ENCODE data around the gene MEIKIN. TPM values are rescaled to one million over a fixed set of nuclear protein-coding genes. Genes with fewer than 3 reads are reported as not detected.

Gene MEIKIN
- total and polyA plus RNA-seq, 2 donors (not counting 3 experiments of a cell fraction or from before 2014, with no cell fraction given), result not detected

- no peak for FAIRE-seq
Observed at GRCh38 chr5:131794586-131794985, 150.9 kb downstream of the MEIKIN start.

DNA sequence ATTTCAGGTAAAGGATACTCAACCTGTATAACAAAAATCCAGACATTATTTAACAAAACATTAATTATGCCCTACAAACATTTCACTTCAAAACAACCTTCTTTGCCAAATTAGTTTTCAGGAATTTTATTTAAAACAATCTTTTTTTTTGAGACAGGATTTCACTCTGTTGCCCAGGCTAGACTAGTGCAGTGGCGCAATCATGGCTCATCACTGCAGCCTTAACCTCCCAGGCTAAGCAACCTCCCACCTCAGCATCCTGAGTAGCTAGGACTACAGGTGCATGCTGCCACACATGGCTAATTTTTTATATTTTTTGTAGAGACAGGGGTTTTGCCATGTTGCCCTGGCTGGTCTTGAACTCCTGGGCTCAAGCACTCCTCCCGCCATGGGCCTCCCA, 152.6 kb downstream of the MEIKIN start:
- DNase-seq (ENCODE audit: low read depth, low spot score) (no peak), FAIRE-seq (no peak)
- ChIA-PET POLR2A (no interaction called here), CTCF (interaction anchor here (1.2 kb wide), 1 partner anchor 370 kb away, joined by 3 read pairs; no protein-coding TSS in a partner anchor)
- Histone ChIP-seq H3K4me2 (ENCODE audit: insufficient read depth, low read length) (no peak overlapping the region), H2AFZ (ENCODE audit: low read depth, low read length) (no peak overlapping the region), H3K36me3 (ENCODE audit: control insufficient read depth in 2 of 2, extremely low read depth in 1 of 2, insufficient read depth in 2 of 2, low read length in 2 of 2) (no peaks in the 10 kb centered on the region), H3K9me1 (replicated peaks; ENCODE audit: control insufficient read depth, extremely low read depth, insufficient read depth, low read length) (peaks cover 2% of the 10 kb centered on the region), H4K20me1 (replicated peaks; ENCODE audit: control insufficient read depth, extremely low read depth, insufficient read depth, low read length) (peaks cover 16% of the 10 kb centered on the region), H3K79me2 (ENCODE audit: control insufficient read depth, insufficient read depth, low read length) (peaks cover 87% of the 10 kb centered on the region), H3K9me3 (replicated peaks; ENCODE audit: control insufficient read depth, insufficient read depth, low read length) (no peaks in the 10 kb centered on the region), H3K27me3 (ENCODE audit: control insufficient read depth in 2 of 2, insufficient read depth in 2 of 2, low read length in 2 of 2) (no peaks in the 10 kb centered on the region), H3K9ac (replicated peaks; ENCODE audit: extremely low read depth, insufficient read depth, low read length) (no peak overlapping the region), H3K4me1 (ENCODE audit: control insufficient read depth, extremely low read depth, insufficient read depth, low read length) (peaks cover 16% of the 10 kb centered on the region), H3K4me3 (replicated peaks in 1 of 3; ENCODE audit: insufficient read depth in 1 of 3, low read depth in 1 of 3, low read length in 3 of 3) (no peak overlapping the region), H3K27ac (ENCODE audit: insufficient read depth, low read depth, low read length) (no peak overlapping the region)
- no peak for TF ChIP-seq MYC (IDR thresholded peaks at IDR 0.05; ENCODE audit: low read depth, low read length)
- no peak for TF ChIP-seq EZH2 (IDR thresholded peaks at IDR 0.05; ENCODE audit: borderline replicate concordance, low read depth, low read length, severe bottlenecking)
- TF ChIP-seq, protein P1, sequence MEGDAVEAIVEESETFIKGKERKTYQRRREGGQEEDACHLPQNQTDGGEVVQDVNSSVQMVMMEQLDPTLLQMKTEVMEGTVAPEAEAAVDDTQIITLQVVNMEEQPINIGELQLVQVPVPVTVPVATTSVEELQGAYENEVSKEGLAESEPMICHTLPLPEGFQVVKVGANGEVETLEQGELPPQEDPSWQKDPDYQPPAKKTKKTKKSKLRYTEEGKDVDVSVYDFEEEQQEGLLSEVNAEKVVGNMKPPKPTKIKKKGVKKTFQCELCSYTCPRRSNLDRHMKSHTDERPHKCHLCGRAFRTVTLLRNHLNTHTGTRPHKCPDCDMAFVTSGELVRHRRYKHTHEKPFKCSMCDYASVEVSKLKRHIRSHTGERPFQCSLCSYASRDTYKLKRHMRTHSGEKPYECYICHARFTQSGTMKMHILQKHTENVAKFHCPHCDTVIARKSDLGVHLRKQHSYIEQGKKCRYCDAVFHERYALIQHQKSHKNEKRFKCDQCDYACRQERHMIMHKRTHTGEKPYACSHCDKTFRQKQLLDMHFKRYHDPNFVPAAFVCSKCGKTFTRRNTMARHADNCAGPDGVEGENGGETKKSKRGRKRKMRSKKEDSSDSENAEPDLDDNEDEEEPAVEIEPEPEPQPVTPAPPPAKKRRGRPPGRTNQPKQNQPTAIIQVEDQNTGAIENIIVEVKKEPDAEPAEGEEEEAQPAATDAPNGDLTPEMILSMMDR (IDR thresholded peaks at IDR 0.05; ENCODE audit: extremely low read depth in 1 of 2, insufficient read depth in 1 of 2, low read depth in 1 of 2, low read length in 2 of 2), result no peak
- TF ChIP-seq GATA2 (IDR thresholded peaks at IDR 0.05; ENCODE audit: insufficient read depth, insufficient read length, low read depth, low read length), result no peak
- BruUV-seq (replicated peaks), result no TSS peak
- dilution Hi-C loops (cut with MboI; ENCODE audit: extremely low pct_ligation_motif_present, low sequenced_read_pairs) (no loop called here), intact Hi-C loops (cut with micrococcal nuclease) (no loop called here)

More at GRCh38 chr5:131794586-131794985, 150.9 kb downstream of the MEIKIN start:
- no peaks in the 10 kb centered on the region for H3K36me3 ChIP-seq (ENCODE audit: control insufficient read depth in 2 of 2, extremely low read depth in 1 of 2, insufficient read depth in 2 of 2, low read length in 2 of 2)
- no peak for TF ChIP-seq JUN (IDR thresholded peaks at IDR 0.05; ENCODE audit: borderline replicate concordance, insufficient read depth, insufficient read length, low read depth)
- peak; percentile 22 for TF ChIP-seq POLR2A (IDR thresholded peaks at IDR 0.05; ENCODE audit: low read depth, low read length)
- H4K20me1 ChIP-seq (replicated peaks; ENCODE audit: control insufficient read depth, extremely low read depth, insufficient read depth, low read length), result peaks cover 16% of the 10 kb centered on the region
- dilution Hi-C loops (cut with MboI; ENCODE audit: extremely low pct_ligation_motif_present, low sequenced_read_pairs) (no loop called here), intact Hi-C loops (cut with micrococcal nuclease) (no loop called here)
- H3K4me1 ChIP-seq (ENCODE audit: control insufficient read depth, extremely low read depth, insufficient read depth, low read length), result peaks cover 16% of the 10 kb centered on the region
- ChIA-PET CTCF (no interaction called here), POLR2A (no interaction called here)
- peaks cover 71% of the 10 kb centered on the region for H3K79me2 ChIP-seq (ENCODE audit: control insufficient read depth, insufficient read depth, low read length)
- H3K9me3 ChIP-seq (replicated peaks; ENCODE audit: control insufficient read depth, insufficient read depth, low read length), result no peaks in the 10 kb centered on the region
- H3K9me1 ChIP-seq (replicated peaks; ENCODE audit: control insufficient read depth, extremely low read depth, insufficient read depth, low read length), result peaks cover 2% of the 10 kb centered on the region
- H3K4me2 ChIP-seq (ENCODE audit: insufficient read depth, low read length), result peak overlapping the region; percentile 94
- H3K9ac ChIP-seq (replicated peaks; ENCODE audit: extremely low read depth, insufficient read depth, low read length), result no peak overlapping the region
- H3K27me3 ChIP-seq (ENCODE audit: control insufficient read depth in 2 of 2, insufficient read depth in 2 of 2, low read length in 2 of 2), result no peaks in the 10 kb centered on the region
- H2AFZ ChIP-seq (ENCODE audit: low read depth, low read length), result no peak overlapping the region
- no peak overlapping the region for H3K4me3 ChIP-seq (replicated peaks in 1 of 3; ENCODE audit: insufficient read depth in 1 of 3, low read depth in 1 of 3, low read length in 3 of 3)
- H3K27ac ChIP-seq (ENCODE audit: insufficient read depth, low read depth, low read length), result no peak overlapping the region
- no TSS peak for BruUV-seq (replicated peaks)
- no peak for DNase-seq (ENCODE audit: low read depth, low spot score)

All from endothelial cell of umbilical vein (primary cell).